NCI-H146 treated with DMSO at 0.1 percent for 48 hours (cell line): Measurements from ENCODE around the gene TNFRSF13B.
"Not testable (repeated sequence)": the region's sequence is repeated elsewhere in the genome, so short reads cannot be mapped to it uniquely, and the experiment has no call there.

Experiments
- DNase-seq: peaks from one replicate; lab custom pipeline; 2025; ENCODE audit not compliant: unreplicated experiment; lab: John Stamatoyannopoulos, UW

Gene TNFRSF13B

DNA sequence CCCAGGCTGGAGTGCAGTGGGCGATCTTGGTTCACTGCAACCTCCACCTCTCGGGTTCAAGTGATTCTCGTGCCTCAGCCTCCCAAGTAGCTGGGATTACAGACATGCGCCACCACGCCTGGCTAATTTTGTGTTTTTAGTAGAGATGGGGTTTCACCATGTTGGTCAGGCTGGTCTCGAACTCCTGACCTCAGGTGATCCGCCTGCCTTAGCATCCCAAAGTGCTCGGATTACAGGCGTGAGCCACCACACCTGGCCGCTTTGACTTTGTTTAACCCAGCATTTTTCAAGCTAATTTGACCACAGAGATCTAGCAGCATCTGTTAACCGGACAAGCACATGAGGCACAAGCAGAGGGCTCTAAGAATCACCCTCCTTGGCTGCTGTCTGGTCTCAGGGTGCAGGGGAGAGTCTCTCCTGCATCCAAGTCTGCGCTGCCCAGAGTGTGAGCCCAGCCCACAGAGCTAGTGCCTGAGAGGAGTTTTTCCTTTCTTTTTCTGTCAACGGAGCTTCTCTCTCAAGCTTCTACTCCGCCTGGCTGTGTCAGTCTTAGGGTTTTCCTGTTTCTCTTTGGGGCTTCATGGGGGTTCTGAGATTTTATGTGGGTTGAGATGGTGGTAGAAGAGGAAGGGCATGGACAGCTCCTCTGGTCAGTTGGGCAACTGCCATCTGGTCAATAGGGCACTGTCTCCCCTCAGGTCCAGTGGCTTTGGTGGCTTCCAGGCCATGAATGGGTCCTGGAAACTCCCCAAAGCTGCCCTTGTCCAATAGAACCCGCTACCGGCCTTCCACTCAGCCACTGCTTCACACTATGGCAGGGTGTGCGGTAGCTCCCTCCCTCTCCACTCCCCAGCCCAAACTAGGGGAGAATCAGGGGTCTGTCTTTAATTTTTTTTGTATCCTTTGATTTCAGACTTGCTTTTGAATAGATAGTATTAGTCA, 59.6 kb downstream of the TNFRSF13B start:
- DNase-seq = no peak

DNA sequence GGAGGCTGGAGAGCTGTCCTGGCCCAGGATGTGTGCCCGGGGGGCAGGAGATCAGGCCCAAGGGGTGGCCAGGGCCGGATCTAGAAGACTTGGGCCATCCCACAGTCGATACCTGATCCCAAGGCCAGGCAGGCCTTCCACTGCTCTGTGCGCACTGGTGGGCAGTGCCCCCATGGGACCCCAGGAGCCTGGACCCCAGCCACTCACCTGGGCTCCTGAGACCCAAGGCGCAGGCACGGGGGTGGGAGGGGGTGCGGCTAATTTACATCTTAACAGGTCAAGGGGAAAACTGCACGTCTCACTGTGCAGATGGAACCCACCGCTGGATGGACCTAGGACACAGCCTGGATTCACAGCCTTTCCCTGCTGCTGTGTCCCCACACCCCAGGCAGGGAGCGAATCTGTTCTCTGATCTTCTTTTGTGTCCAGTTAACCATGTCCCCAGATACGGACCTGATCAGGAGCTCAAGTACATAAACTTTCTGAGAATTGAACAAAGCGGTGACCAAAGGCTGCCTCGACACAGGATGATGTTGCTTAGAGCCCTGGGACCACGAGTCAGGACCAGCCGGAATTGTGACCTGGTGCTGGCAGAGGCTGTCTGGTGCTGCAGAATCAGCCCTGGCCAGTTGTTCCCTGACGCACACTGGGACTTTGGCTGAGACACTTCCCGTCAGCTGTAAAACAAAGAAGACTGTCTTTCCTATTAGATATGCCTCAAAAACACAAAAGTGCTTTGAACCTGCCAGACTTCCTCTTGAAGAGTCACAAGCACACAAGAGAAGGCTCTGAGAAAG, 60.6 kb downstream of the TNFRSF13B start:
- no peak for DNase-seq

DNA sequence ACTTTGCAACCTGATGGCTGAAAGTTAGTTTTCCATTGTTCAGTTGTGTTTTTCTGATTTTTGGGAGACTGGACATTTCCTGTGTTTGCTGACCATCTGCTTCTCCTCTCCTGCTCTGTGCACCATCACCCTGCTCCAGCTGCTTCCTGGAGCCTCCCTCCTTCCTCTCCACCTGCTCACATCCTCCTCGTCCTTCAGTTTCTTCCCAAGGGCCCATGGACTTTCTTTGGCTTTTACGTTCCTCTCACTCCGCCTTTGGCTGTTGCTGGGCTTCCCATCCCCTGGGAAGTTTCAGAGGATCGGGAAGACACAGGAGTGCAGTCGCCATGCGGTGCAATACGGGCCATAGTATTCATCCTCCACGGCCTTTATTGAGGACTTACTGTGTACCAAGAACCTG, 61.6 kb downstream of the TNFRSF13B start:
- no peak for DNase-seq

DNA sequence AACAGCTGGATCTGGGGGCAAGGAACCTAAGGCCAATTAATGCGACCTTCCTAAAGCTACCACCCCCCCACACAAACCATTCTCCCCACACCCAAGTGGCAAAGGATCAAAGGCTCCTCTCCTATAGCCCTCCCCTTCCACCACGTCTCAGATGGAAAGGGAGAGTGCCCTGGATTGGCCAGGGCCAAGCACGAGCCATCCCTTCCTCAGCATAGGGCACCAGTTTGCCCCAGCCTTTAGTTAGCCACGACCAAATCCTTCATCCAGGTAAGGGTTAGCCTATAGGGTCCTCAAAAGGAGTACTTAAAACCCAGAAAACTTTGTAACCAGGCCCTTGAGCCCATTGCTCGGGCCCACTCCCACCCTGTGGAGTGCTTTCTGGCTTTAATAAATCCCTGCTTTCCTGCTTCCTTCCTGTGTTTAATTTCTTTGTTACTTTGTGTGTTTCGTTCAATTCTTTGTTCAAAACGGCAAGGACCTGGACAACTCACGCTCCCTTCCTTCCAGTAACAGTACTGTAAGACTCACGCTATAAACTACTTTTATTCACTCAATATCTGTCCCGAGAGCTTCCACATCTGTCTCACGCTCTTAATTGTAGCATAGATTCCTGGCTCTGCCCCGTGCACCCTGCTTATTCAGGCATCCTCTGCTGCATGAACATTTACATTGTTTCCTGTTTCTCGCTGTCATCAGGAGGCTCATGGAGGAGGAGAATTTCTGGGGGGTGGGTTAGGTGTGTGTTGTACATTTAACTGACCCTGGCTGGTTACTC, 62.3 kb downstream of the TNFRSF13B start:
- no peak for DNase-seq

DNA sequence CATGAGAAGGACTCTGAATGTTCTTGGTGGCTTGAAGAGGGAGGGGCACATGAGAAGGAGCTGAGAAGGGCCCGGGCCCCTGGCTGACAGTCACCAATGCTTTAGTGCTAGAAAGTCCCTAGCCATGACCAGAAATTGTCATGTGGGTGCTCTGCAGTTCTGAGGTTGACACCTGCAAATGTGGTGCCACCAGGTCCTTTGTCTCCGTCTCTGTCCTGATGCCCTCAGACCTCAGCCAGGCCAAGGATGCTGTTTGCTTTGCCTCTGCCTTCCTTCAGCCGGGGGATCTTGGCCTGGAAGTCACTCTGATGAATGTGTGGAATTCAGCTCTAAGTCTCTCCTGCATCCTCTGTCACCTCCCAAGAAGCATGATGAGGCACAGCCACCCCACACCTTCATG, 63.6 kb downstream of the TNFRSF13B start:
- no peak for DNase-seq

DNA sequence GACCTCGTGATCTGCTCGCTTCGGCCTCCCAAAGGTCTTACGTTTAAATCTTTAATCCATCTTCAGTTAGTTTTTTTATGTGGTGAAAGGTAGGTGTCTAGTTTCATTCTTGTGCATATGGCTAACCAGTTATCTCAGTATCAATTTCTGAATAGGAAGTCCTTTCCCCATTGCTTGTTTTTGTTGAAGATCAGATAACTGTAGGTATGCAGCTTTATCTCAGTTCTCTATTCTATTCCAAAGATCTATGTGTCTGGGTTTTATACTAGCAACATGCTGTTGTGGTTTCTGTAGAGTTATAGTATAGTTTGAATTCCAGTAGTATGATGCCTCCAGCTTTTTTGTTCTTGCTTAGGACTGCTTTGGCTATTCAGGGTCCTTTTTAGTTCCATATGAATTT, 65.2 kb downstream of the TNFRSF13B start:
- no peak for DNase-seq

DNA sequence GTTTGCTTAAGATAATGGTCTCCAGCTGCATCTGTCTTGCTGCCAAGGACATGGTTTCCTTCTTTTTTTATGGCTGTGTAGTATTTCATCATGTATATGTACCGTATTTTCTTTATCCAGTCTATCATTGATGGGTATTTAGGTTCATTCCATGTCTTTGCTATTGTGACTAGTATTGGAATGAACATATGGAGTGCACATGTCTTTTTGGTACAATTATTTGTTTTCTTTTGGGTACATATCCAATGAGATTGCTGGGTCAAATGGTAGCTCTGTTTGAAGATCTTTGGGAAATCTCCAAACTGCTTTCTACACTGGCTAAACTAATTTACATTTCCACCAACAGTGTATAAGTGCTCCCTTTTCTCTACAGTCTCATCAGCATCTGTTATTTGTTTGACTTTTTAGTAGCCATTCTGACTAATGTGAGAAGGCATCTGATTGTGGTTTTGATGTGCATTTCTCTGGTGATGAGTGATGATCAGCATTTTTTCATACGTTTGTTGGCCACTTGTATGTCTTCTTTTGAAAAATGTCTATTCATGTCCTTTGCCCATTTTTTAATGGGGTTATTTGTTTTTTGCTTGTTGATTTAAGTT, 66.2 kb downstream of the TNFRSF13B start:
- no peak for DNase-seq

DNA sequence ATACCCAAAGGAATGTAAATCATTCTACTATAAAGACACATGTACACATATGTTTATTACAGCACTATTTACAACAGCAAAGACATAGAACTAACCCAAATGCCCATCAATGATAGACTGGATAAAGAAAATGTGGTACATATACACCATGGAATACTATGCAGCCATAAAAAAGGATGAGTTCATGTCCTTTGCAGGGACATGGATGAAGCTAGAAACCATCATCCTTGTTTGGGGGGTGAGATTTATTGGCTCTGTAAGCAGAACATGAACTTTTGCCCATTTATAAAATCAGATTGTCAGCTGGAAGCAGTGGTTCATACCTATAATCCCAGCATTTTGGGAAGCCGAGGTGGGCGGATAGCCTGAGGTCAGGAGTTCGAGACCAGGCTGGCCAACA, 68.8 kb downstream of the TNFRSF13B start:
- DNase-seq = not testable (repeated sequence)

DNA sequence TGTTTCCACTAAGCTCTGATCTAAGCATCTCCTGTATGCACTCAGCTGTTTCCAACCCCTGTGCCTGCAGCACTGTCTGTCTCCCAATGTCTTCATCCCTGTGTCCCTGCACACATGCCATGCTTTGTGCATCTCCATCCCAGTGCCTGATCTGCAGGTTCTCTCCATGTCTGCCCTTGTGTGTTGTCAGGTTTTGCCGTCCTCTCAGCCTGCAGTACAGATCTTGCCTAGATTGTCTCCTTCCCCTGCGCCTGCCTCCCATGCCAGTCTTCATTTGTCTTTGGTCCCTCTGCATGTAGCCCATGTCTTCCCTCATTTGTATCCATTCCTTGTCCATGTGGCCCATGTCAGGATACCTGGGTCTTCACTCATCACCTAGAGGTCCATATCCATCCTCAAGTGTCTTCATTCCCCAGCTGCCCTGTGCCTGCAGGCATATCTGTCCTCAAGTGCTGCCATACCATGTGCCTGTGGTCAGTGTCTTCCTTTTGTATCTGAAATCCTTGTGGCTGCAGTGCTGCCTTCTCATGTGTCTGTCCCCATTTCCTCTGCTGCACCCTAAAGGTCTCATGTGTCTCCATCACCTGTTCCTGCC, 71.5 kb downstream of the TNFRSF13B start:
- DNase-seq = no peak

DNA sequence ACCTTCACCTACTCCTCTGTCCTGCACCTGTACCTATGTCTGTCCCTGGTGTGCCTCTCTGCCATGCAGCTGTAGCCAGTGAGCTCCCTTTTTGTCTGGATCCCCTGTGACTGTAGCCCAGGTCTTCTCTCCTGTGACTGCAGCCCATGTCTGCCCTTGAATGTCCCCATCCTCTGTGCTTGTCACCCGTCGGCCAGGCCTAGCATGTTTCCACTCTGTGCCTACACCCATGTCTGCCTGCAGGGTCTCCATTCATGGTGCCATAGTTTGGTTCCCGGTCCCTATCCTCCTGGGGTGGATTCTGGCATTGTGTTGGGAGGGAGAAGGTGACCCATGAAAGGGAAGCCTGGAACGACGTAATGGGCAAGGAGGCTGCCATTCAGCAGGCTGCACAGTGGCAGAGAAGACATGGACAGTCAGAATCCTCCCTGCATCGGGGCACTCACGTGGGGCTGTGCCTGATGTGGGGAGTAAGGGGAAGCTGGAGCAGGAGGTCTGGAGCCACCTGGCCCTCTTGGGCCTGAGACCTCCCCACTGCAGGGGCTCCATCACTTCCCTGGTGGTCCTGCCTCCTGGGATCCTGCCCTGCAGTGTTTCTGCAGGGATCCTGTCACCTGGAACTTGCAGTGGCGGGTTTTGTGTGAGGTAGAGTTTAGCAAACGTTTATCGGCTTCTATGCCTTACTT, 74.6 kb downstream of the TNFRSF13B start:
- DNase-seq = not testable (repeated sequence)

DNA sequence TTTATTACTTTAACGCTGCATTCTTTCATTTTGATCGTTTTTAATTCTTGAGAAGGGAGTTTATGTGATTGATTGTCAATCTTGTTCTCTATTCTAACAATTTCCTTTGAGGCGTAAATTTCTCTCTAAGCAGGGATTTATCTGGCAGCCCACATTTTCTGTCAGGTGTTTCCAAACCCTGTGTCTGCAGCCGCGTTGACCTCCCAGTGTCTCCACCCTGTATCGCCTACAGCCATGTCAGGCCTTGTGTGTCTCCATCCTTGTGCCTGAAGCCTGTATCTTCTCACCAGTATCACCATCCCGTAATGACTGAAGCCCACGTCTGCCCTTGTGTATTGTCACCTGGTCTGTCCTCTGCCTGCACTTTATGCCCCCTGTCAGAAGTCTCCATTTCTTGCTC, 75.7 kb downstream of the TNFRSF13B start:
- DNase-seq = not testable (repeated sequence)

DNA sequence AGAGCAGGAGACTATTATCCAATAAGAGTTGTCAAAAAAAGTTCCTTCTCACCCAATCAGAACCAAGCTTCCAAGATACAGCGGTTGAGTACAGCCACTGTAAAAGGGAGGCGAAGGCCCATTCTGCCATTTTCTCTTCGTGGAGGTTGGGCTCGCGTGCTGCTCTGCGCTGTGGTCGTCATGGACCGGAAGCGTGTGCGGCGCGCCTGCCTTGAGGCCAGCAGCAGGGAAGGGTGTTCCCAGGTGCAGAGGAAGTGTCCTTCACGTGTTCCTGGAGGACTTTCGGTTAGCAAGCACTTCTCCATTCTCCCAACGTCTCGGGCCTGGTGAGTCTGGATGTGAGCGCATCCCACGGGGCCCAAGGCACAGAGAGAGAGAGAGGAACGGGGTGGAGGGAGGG, 78.4 kb downstream of the TNFRSF13B start:
- not testable (repeated sequence) for DNase-seq

DNA sequence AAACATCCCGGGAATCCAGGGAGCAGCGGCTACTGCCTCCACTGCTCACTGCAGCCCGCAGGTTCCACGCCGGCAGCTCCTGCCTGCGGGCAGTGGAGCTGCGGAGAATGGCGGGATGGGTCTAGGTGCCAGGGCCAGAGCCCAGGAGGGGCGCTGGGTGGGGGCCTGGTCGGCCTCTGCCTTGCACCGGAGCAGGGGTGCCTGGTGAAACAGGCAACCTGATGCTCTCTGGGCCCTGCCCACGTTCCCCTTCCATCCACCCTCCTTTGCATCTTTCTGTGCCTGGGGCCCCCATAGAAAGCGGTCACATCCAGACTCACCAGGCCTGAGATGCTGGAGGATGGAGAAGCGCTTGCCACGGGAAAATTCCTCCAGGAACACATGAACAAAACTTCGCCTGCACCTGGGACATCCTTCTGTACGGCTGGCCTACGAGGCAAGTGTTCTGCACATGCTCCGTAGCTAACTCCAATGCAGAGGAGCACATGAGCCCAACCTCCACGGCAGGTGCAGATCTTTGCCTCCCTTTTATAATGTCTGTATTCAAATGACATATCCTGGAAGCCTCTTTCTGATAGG, 79.0 kb downstream of the TNFRSF13B start:
- DNase-seq = not testable (repeated sequence)

DNA sequence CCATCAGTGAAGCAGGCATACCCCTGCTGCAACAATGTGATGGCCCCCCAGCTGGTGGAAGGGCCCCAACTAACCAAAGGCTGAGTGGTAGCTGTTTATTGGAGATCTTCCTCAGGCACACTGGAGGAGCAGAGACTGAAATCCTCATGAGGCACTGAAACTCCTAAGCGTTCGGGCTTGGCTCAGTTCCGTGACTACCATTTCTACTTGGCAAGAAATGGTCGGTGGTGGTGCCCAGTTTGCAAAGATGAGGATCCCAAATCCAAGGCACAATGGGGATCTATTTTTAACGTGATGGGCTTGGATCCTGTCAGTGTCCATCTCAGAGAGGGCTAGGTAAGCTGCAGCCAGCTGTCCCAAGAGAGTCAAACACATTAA, 82.8 kb downstream of the TNFRSF13B start:
- no peak for DNase-seq
